Effector memory CD4-positive, alpha-beta T cell (primary cell): ENCODE data around the gene GAS5.

Source experiments
- DNase-seq, 3 donors: peaks; one replicate each; pipeline ENCODE4 v3.0.0-alpha.2; 2020
- H3K27ac ChIP-seq: 2 replicates; pipeline ENCODE4 v1.7.0; 2013; ENCODE audit warnings: mild to moderate bottlenecking, low read length, moderate library complexity; ENCODE audit not compliant: insufficient read depth, poor library complexity, severe bottlenecking
- H3K27me3 ChIP-seq: replicated peaks from 2 replicates; pipeline ENCODE4 v1.7.0; 2013; ENCODE audit warnings: mild to moderate bottlenecking, low read length; ENCODE audit not compliant: insufficient read depth, control insufficient read depth, poor library complexity, severe bottlenecking
- H3K36me3 ChIP-seq: 2 replicates; pipeline ENCODE4 v1.7.0; 2013; ENCODE audit warnings: mild to moderate bottlenecking, low read length, moderate library complexity; ENCODE audit not compliant: control insufficient read depth, insufficient read depth
- H3K4me1 ChIP-seq: 2 replicates; pipeline ENCODE4 v1.7.0; 2013; ENCODE audit warnings: low read length, mild to moderate bottlenecking; ENCODE audit not compliant: control insufficient read depth, insufficient read depth, poor library complexity, severe bottlenecking
- H3K4me3 ChIP-seq: 2 replicates; pipeline ENCODE4 v1.7.0; 2013; ENCODE audit warnings: low read length, low read depth, mild to moderate bottlenecking; ENCODE audit not compliant: insufficient read depth, poor library complexity, severe bottlenecking
- H3K9me3 ChIP-seq: 2 replicates; pipeline ENCODE4 v1.7.0; 2013; ENCODE audit warnings: mild to moderate bottlenecking, low read length, moderate library complexity; ENCODE audit not compliant: control insufficient read depth

The GAS5 gene

GRCh38 chr1:173852105-173852504, 15.7 kb downstream of the GAS5 start:
- DNase-seq: no peak
- Histone ChIP-seq H3K27me3 (no peaks in the 10 kb centered on the region), H3K36me3 (peaks cover 26% of the 10 kb centered on the region), H3K27ac (no peak overlapping the region), H3K4me3 (no peak overlapping the region), H3K9me3 (no peaks in the 10 kb centered on the region), H3K4me1 (no peaks in the 10 kb centered on the region)

- Histone ChIP-seq H3K27me3 (no peaks in the 10 kb centered on the region), H3K36me3 (peaks cover 27% of the 10 kb centered on the region), H3K27ac (no peak overlapping the region), H3K4me1 (no peaks in the 10 kb centered on the region), H3K4me3 (no peak overlapping the region), H3K9me3 (no peaks in the 10 kb centered on the region)
- DNase-seq: no peak
Measured at GRCh38 chr1:173832748-173833147, 35.0 kb downstream of the GAS5 start.

- Histone ChIP-seq H3K36me3 (peaks cover 3% of the 10 kb centered on the region), H3K27me3 (no peaks in the 10 kb centered on the region), H3K4me1 (peaks cover 14% of the 10 kb centered on the region), H3K4me3 (no peak overlapping the region), H3K9me3 (no peaks in the 10 kb centered on the region), H3K27ac (no peak overlapping the region)
- no peak for DNase-seq
Measured at GRCh38 chr1:173827611-173828010, 40.2 kb downstream of the GAS5 start.

GRCh38 chr1:173824315-173825081, 43.3 kb downstream of the GAS5 start, which contains the start of the genes CENPL and DARS2:
TSS of gene CENPL (minus strand) at chr1:173824883. CDS start at chr1:173811299, 13,584 bp downstream.
TSS of gene DARS2 (plus strand) at chr1:173824673. CDS start at chr1:173825230, 557 bp downstream.
- Histone ChIP-seq H3K4me1 (peaks cover 14% of the 10 kb centered on the region), H3K27me3 (no peaks in the 10 kb centered on the region), H3K27ac (peak within 1 kb of the TSS; percentile 89), H3K9me3 (no peaks in the 10 kb centered on the region), H3K4me3 (peak within 1 kb of the TSS; percentile 91), H3K36me3 (no peaks in the 10 kb centered on the region)
- peak; percentile 81 to 90 (median 88) for DNase-seq

GRCh38 chr1:173823781-173824314, 43.9 kb downstream of the GAS5 start:
- DNase-seq: no peak
- Histone ChIP-seq H3K36me3 (no peaks in the 10 kb centered on the region), H3K27me3 (no peaks in the 10 kb centered on the region), H3K4me1 (peaks cover 14% of the 10 kb centered on the region), H3K27ac (peak overlapping the region; percentile 89), H3K4me3 (peak overlapping the region; percentile 91), H3K9me3 (no peaks in the 10 kb centered on the region)

- no peak overlapping the region for H3K4me3 ChIP-seq
- no peak overlapping the region for H3K27ac ChIP-seq
- no peak for DNase-seq
- H3K27me3 ChIP-seq: no peaks in the 10 kb centered on the region
- H3K36me3 ChIP-seq: no peaks in the 10 kb centered on the region
- H3K9me3 ChIP-seq: no peaks in the 10 kb centered on the region
- H3K4me1 ChIP-seq: peaks cover 14% of the 10 kb centered on the region
Measured at GRCh38 chr1:173821680-173822079, 46.1 kb downstream of the GAS5 start.

- H3K36me3 ChIP-seq: no peaks in the 10 kb centered on the region
- DNase-seq: no peak
- H3K27me3 ChIP-seq: no peaks in the 10 kb centered on the region
- peaks cover 6% of the 10 kb centered on the region for H3K4me1 ChIP-seq
- H3K4me3 ChIP-seq: no peak overlapping the region
- no peak overlapping the region for H3K27ac ChIP-seq
- no peaks in the 10 kb centered on the region for H3K9me3 ChIP-seq
Measured at GRCh38 chr1:173818459-173818858, 49.3 kb downstream of the GAS5 start.
